ENCODE data around the gene SLC6A20.
"Not testable (repeated sequence)": the region's sequence is repeated elsewhere in the genome, so short reads cannot be mapped to it uniquely, and the experiment has no call there.

The SLC6A20 gene

GRCh38 chr3:45754461-45754860 is 41.9 kb downstream of the SLC6A20 start:
- no peak for DNase-seq

- no peak for DNase-seq
Measured at GRCh38 chr3:45753095-45753494, 43.2 kb downstream of the SLC6A20 start.

- DNase-seq = no peak
Measured at GRCh38 chr3:45751537-45752242, 44.6 kb downstream of the SLC6A20 start.

- DNase-seq = no peak
Measured at GRCh38 chr3:45749880-45750279, 46.5 kb downstream of the SLC6A20 start.

GRCh38 chr3:45749036-45749600 is 47.2 kb downstream of the SLC6A20 start:
- DNase-seq = not testable (repeated sequence)

- no peak for DNase-seq
Measured at GRCh38 chr3:45748068-45748467, 48.3 kb downstream of the SLC6A20 start.

- no peak for DNase-seq
Measured at GRCh38 chr3:45746777-45747622, 49.3 kb downstream of the SLC6A20 start.

- DNase-seq = no peak
Measured at GRCh38 chr3:45746165-45746776, 50.1 kb downstream of the SLC6A20 start.

- DNase-seq = no peak
Measured at GRCh38 chr3:45742461-45743089, 53.8 kb downstream of the SLC6A20 start.

GRCh38 chr3:45741742-45742460 is 54.4 kb downstream of the SLC6A20 start:
- DNase-seq = no peak

- no peak for DNase-seq
Measured at GRCh38 chr3:45741247-45741646, 55.1 kb downstream of the SLC6A20 start.

GRCh38 chr3:45739991-45740390 is 56.3 kb downstream of the SLC6A20 start:
- DNase-seq = no peak

GRCh38 chr3:45737234-45737633 is 59.1 kb downstream of the SLC6A20 start:
- DNase-seq = no peak

- DNase-seq = no peak
Measured at GRCh38 chr3:45736707-45737106, 59.6 kb downstream of the SLC6A20 start.

GRCh38 chr3:45730409-45731154 is 65.8 kb downstream of the SLC6A20 start:
- no peak for DNase-seq

- DNase-seq = no peak
Measured at GRCh38 chr3:45729614-45730013, 66.7 kb downstream of the SLC6A20 start.

- no peak for DNase-seq
Measured at GRCh38 chr3:45724911-45725310, 71.4 kb downstream of the SLC6A20 start.

- DNase-seq = no peak
Measured at GRCh38 chr3:45719655-45720487, 76.5 kb downstream of the SLC6A20 start.

GRCh38 chr3:45716790-45717336 is 79.5 kb downstream of the SLC6A20 start:
- DNase-seq = no peak

GRCh38 chr3:45715945-45716344 is 80.4 kb downstream of the SLC6A20 start:
- no peak for DNase-seq

Measured in CD4-positive, alpha-beta T cell treated with Interleukin-12 subunit alpha and Interleukin-12 subunit beta, for 1 hour (primary cell).